Measurements from ENCODE around the gene PLOD3. TPM values are rescaled to one million over a fixed set of nuclear protein-coding genes. Genes with fewer than 3 reads are reported as not detected.

The PLOD3 gene
- total and polyA plus RNA-seq, 9 of the 15 experiments (the other 6 are each of a cell fraction or from before 2014, with no cell fraction given): 2.8 to 101 (median 30.9) TPM

DNA sequence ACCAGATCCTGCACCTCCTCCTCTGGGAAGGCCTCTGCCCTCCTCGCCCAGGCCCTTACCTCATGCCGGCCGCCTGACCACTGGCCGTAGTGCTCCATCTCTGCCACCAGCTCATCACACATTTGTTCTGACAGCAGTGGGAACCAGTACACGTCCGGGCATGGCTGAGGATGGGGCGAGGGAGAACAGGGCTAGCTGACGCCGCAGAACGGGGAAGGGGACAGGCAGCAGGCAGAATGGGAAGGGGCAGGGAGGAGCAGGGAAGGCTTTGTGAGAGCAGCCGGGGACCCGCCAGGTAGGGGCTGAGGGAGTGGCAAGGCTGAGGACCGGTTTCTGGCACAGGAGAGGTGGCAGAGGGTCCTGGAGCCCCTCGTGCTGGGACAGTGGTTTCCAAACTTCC is 8.6 kb downstream of the PLOD3 start (continued):
- TF ChIP-seq, protein P1, sequence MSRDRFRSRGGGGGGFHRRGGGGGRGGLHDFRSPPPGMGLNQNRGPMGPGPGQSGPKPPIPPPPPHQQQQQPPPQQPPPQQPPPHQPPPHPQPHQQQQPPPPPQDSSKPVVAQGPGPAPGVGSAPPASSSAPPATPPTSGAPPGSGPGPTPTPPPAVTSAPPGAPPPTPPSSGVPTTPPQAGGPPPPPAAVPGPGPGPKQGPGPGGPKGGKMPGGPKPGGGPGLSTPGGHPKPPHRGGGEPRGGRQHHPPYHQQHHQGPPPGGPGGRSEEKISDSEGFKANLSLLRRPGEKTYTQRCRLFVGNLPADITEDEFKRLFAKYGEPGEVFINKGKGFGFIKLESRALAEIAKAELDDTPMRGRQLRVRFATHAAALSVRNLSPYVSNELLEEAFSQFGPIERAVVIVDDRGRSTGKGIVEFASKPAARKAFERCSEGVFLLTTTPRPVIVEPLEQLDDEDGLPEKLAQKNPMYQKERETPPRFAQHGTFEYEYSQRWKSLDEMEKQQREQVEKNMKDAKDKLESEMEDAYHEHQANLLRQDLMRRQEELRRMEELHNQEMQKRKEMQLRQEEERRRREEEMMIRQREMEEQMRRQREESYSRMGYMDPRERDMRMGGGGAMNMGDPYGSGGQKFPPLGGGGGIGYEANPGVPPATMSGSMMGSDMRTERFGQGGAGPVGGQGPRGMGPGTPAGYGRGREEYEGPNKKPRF (IDR thresholded peaks at IDR 0.05; ENCODE audit: low read depth, low read length): no peak

DNA sequence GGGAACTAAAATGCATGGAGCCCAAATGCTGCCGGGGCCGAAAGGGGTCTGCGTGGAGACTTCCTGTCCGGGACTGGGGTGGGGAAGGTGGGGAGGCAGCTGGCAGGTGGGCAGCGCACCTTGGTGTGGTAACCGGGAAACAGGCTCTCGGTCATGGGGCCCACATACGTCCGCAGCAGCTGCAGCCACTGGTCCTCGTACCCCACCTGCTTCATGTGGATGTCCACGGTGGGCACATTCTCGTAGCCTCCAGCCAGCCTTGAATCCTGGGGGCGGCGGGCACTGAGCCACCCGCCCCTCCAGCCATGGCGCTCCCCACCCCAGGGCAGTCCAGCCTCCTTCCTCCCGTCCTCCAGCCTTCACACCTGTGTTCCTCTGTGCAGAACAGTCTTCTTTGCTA is 9.9 kb downstream of the PLOD3 start:
- H2AFZ ChIP-seq (ENCODE audit: low read depth, low read length): no peak overlapping the region
- POLR2A ChIA-PET: no interaction called here
- in situ Hi-C loops (cut with MboI): no loop called here
- no peak for TF ChIP-seq DDX20 (tag; IDR thresholded peaks at IDR 0.05; ENCODE audit: low read depth)
- TF ChIP-seq ZFX (CRISPR knock-in tag; IDR thresholded peaks at IDR 0.05): no peak
- TF ChIP-seq CBX5 (IDR thresholded peaks at IDR 0.05; ENCODE audit: borderline replicate concordance, low read depth): no peak
- TF ChIP-seq, protein P2, sequence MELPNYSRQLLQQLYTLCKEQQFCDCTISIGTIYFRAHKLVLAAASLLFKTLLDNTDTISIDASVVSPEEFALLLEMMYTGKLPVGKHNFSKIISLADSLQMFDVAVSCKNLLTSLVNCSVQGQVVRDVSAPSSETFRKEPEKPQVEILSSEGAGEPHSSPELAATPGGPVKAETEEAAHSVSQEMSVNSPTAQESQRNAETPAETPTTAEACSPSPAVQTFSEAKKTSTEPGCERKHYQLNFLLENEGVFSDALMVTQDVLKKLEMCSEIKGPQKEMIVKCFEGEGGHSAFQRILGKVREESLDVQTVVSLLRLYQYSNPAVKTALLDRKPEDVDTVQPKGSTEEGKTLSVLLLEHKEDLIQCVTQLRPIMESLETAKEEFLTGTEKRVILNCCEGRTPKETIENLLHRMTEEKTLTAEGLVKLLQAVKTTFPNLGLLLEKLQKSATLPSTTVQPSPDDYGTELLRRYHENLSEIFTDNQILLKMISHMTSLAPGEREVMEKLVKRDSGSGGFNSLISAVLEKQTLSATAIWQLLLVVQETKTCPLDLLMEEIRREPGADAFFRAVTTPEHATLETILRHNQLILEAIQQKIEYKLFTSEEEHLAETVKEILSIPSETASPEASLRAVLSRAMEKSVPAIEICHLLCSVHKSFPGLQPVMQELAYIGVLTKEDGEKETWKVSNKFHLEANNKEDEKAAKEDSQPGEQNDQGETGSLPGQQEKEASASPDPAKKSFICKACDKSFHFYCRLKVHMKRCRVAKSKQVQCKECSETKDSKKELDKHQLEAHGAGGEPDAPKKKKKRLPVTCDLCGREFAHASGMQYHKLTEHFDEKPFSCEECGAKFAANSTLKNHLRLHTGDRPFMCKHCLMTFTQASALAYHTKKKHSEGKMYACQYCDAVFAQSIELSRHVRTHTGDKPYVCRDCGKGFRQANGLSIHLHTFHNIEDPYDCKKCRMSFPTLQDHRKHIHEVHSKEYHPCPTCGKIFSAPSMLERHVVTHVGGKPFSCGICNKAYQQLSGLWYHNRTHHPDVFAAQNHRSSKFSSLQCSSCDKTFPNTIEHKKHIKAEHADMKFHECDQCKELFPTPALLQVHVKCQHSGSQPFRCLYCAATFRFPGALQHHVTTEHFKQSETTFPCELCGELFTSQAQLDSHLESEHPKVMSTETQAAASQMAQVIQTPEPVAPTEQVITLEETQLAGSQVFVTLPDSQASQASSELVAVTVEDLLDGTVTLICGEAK (IDR thresholded peaks at IDR 0.05): no peak
- TF ChIP-seq, protein P2 (CRISPR knock-in tag; IDR thresholded peaks at IDR 0.05): no peak
- TF ChIP-seq PHTF2 (CRISPR knock-in tag; IDR thresholded peaks at IDR 0.05): no peak
- no peak for TF ChIP-seq ZBTB1 (CRISPR knock-in tag; IDR thresholded peaks at IDR 0.05; ENCODE audit: borderline replicate concordance, low read depth)
- no peak for TF ChIP-seq ELF4 (CRISPR knock-in tag; IDR thresholded peaks at IDR 0.05)
- TF ChIP-seq HNRNPUL1 (IDR thresholded peaks at IDR 0.05; ENCODE audit: low read length): no peak
- no peak for TF ChIP-seq ZNF583 (CRISPR knock-in tag; IDR thresholded peaks at IDR 0.05)

More for the DNA sequence above, 9.9 kb downstream of the PLOD3 start:
- DNase-seq (ENCODE audit: extremely low read depth in 1 of 4, low spot score in 3 of 4) (no peak), ATAC-seq (no peak), FAIRE-seq (no peak)
- H3K4me2 ChIP-seq (ENCODE audit: insufficient read depth, low read length): no peak overlapping the region
- BruUV-seq (replicated peaks): no TSS peak
- no peaks in the 10 kb centered on the region for H4K20me1 ChIP-seq (replicated peaks; ENCODE audit: control insufficient read depth, insufficient read depth, low read length)
- peaks cover 53% of the 10 kb centered on the region; the same call in 2 of the 3 replicates for H3K36me3 ChIP-seq (ENCODE audit: control insufficient read depth, insufficient read depth, low read length)
- H3K27ac ChIP-seq (ENCODE audit: extremely low read depth, low read depth, low read length): no peak overlapping the region
- 90% methylated on average over 10 of the region's 17 CpGs for WGBS (ENCODE audit: insufficient coverage, low coverage, missing lambda C conversion rate)
- no peak overlapping the region for H3K4me3 ChIP-seq
- intact Hi-C loops (cut with micrococcal nuclease): no loop called here
- H3K27me3 ChIP-seq (ENCODE audit: control insufficient read depth in 2 of 2, insufficient read depth in 2 of 2, low read length in 2 of 2): peaks cover 0 to 7% of the 10 kb centered on the region in 2 experiments; a peak in 1 of 5 replicates
- H3K4me1 ChIP-seq (replicated peaks in 1 of 2; ENCODE audit: control insufficient read depth in 2 of 2, insufficient read depth in 2 of 2, low read length in 2 of 2): peaks cover 0 to 32% of the 10 kb centered on the region in 2 experiments; a peak in 3 of 5 replicates
- peak overlapping the region in 1 of 2 experiments; percentile 26; a peak in 2 of 4 replicates for H3K9ac ChIP-seq (ENCODE audit: insufficient read depth in 1 of 2, low read depth in 2 of 2, low read length in 2 of 2)
- H3K9me3 ChIP-seq (replicated peaks; ENCODE audit: control insufficient read depth, insufficient read depth, low read depth, low read length): no peaks in the 10 kb centered on the region
- no peaks in the 10 kb centered on the region for H3K79me2 ChIP-seq (ENCODE audit: control insufficient read depth, insufficient read depth, low read length)
- no peaks in the 10 kb centered on the region for H3K9me1 ChIP-seq (ENCODE audit: control insufficient read depth, insufficient read depth, low read length)
- CTCF ChIA-PET (ENCODE audit: low intra/inter-chr PET ratio): no interaction called here

Measured in K562 (cell line).